ENCODE data around the gene CLDN24.

The CLDN24 gene

GRCh38 chr4:183322326-183322725 lies at the start of gene CLDN24:
Gene CLDN24, minus strand, starts transcription at chr4:183322426. Its CDS starts 0 bp downstream, at chr4:183322426.
- no peak for DNase-seq

- no peak for DNase-seq
Observed at GRCh38 chr4:183370786-183371185, 48.6 kb upstream of the CLDN24 start.

GRCh38 chr4:183369073-183369472 lies 46.8 kb upstream of the CLDN24 start:
- no peak for DNase-seq

GRCh38 chr4:183366206-183366835 lies 44.1 kb upstream of the CLDN24 start:
- no peak for DNase-seq

- DNase-seq = no peak
Observed at GRCh38 chr4:183364025-183364424, 41.8 kb upstream of the CLDN24 start.

- no peak for DNase-seq
Observed at GRCh38 chr4:183362916-183363542, 40.8 kb upstream of the CLDN24 start.

- no peak for DNase-seq
Observed at GRCh38 chr4:183362036-183362435, 39.8 kb upstream of the CLDN24 start.

GRCh38 chr4:183360161-183360919 lies 38.1 kb upstream of the CLDN24 start:
- no peak for DNase-seq

GRCh38 chr4:183358215-183358755 lies 36.1 kb upstream of the CLDN24 start:
- no peak for DNase-seq

- DNase-seq = no peak
Observed at GRCh38 chr4:183356931-183357675, 34.9 kb upstream of the CLDN24 start.

GRCh38 chr4:183356173-183356830 lies 34.1 kb upstream of the CLDN24 start:
- DNase-seq = no peak

GRCh38 chr4:183355405-183355804 lies 33.2 kb upstream of the CLDN24 start:
- no peak for DNase-seq

- no peak for DNase-seq
Observed at GRCh38 chr4:183354219-183354618, 32.0 kb upstream of the CLDN24 start.

- no peak for DNase-seq
Observed at GRCh38 chr4:183353557-183353956, 31.3 kb upstream of the CLDN24 start.

- no peak for DNase-seq
Observed at GRCh38 chr4:183352546-183352945, 30.3 kb upstream of the CLDN24 start.

- DNase-seq = no peak
Observed at GRCh38 chr4:183350317-183351071, 28.3 kb upstream of the CLDN24 start.

GRCh38 chr4:183349673-183350072 lies 27.4 kb upstream of the CLDN24 start:
- no peak for DNase-seq

GRCh38 chr4:183348706-183349659 lies 26.8 kb upstream of the CLDN24 start:
- no peak for DNase-seq

- DNase-seq = no peak
Observed at GRCh38 chr4:183348136-183348535, 25.9 kb upstream of the CLDN24 start.

GRCh38 chr4:183347566-183347965 lies 25.3 kb upstream of the CLDN24 start:
- no peak for DNase-seq

GRCh38 chr4:183347146-183347545 lies 24.9 kb upstream of the CLDN24 start:
- no peak for DNase-seq

All from NCI-H1092 treated with DMSO at 0.1 percent for 48 hours (cell line).